PC-9 (cell line): ENCODE results near the gene REG3G.

Source experiments
- EZH2 ChIP-seq: fragments of 200-600 bp; sonication (generic); IDR thresholded peaks from 2 replicates; pipeline ENCODE4 v1.8.0; 2017; ENCODE audit warnings: antibody characterized with exemption, low read depth
- TF ChIP-seq, protein P1 (sequence below): fragments of 200-600 bp; sonication (generic); conservative IDR thresholded peaks from 2 replicates; pipeline ENCODE4 v1.6.1; 2017; ENCODE audit warnings: mixed run types, antibody characterized with exemption, mild to moderate bottlenecking, moderate library complexity

- TF ChIP-seq, protein P1, sequence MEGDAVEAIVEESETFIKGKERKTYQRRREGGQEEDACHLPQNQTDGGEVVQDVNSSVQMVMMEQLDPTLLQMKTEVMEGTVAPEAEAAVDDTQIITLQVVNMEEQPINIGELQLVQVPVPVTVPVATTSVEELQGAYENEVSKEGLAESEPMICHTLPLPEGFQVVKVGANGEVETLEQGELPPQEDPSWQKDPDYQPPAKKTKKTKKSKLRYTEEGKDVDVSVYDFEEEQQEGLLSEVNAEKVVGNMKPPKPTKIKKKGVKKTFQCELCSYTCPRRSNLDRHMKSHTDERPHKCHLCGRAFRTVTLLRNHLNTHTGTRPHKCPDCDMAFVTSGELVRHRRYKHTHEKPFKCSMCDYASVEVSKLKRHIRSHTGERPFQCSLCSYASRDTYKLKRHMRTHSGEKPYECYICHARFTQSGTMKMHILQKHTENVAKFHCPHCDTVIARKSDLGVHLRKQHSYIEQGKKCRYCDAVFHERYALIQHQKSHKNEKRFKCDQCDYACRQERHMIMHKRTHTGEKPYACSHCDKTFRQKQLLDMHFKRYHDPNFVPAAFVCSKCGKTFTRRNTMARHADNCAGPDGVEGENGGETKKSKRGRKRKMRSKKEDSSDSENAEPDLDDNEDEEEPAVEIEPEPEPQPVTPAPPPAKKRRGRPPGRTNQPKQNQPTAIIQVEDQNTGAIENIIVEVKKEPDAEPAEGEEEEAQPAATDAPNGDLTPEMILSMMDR = no peak
- TF ChIP-seq EZH2 = no peak
Observed at GRCh38 chr2:78977661-78978145, 47.8 kb upstream of the REG3G start.
